Gastroesophageal sphincter (tissue), 3 donors: ENCODE measurements around the gene CSTF1.

ENCODE experiments used
- EP300 ChIP-seq: sonication (generic); formaldehyde crosslinking; IDR thresholded peaks from one replicate; pipeline ENCODE4 v1.6.1; 2017; ENCODE audit warnings: antibody characterized with exemption, mild to moderate bottlenecking
- TF ChIP-seq, protein P1 (sequence below), 4 experiments: fragments of 200-600 bp in 2 of 4; fragments of 450-650 bp in 2 of 4; sonication (generic) in 1 of 4; IDR thresholded peaks; one replicate each; pipeline ENCODE4 v1.5.1; 2017 to 2019; ENCODE audit warnings: antibody characterized with exemption in 4 of 4, mild to moderate bottlenecking in 2 of 4, moderate library complexity in 2 of 4

DNA sequence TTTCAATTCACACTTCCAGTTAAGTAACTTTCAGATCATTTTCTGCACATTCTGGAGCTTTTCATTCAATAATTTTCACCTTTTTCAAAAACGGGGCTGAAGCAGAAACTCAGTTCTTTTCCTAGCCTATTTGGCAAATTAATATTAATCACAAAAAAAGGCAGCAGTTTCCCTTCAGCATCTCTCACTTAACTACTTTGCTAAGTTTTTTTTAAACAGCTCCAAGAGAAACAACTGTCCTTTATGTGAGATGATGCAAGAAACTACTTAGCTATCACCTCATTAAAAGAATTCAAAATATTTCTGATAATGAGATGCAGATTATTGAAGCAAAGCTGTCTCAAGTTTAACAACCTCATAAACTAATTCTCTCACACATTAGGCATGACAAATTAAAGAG lies 31.4 kb downstream of the CSTF1 start:
- TF ChIP-seq, protein P1, sequence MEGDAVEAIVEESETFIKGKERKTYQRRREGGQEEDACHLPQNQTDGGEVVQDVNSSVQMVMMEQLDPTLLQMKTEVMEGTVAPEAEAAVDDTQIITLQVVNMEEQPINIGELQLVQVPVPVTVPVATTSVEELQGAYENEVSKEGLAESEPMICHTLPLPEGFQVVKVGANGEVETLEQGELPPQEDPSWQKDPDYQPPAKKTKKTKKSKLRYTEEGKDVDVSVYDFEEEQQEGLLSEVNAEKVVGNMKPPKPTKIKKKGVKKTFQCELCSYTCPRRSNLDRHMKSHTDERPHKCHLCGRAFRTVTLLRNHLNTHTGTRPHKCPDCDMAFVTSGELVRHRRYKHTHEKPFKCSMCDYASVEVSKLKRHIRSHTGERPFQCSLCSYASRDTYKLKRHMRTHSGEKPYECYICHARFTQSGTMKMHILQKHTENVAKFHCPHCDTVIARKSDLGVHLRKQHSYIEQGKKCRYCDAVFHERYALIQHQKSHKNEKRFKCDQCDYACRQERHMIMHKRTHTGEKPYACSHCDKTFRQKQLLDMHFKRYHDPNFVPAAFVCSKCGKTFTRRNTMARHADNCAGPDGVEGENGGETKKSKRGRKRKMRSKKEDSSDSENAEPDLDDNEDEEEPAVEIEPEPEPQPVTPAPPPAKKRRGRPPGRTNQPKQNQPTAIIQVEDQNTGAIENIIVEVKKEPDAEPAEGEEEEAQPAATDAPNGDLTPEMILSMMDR (IDR thresholded peaks at IDR 0.05), result no peak
- TF ChIP-seq EP300, result no peak
